Epithelial cell of proximal tubule (primary cell): ENCODE measurements around the gene RPS6KL1. TPM values are rescaled to one million over a fixed set of nuclear protein-coding genes. Genes with fewer than 3 reads are reported as not detected.

Experiments
- DNase-seq: peaks from one replicate; pipeline ENCODE4 v3.0.0-alpha.2; 2011; ENCODE audit warnings: low read depth
- H3K4me3 ChIP-seq: 2 replicates; pipeline ENCODE4 v1.5.1; 2011; ENCODE audit warnings: low read depth, mild to moderate bottlenecking, low read length
- total RNA-seq: library from RNA; depleted of rRNA; stranded (reverse); fragments of >200 nt; gene quantifications from 2 replicates; pipeline ENCODE4 v1.2.3, GENCODE V29; 2015
- TF ChIP-seq, protein P1 (sequence below): conservative IDR thresholded peaks from 2 replicates; pipeline ENCODE4 v1.5.1; 2012; ENCODE audit warnings: low read depth, mild to moderate bottlenecking, low read length

Gene RPS6KL1
- total RNA-seq, 1 donor from 2014 or later, result 18.7 TPM

DNA sequence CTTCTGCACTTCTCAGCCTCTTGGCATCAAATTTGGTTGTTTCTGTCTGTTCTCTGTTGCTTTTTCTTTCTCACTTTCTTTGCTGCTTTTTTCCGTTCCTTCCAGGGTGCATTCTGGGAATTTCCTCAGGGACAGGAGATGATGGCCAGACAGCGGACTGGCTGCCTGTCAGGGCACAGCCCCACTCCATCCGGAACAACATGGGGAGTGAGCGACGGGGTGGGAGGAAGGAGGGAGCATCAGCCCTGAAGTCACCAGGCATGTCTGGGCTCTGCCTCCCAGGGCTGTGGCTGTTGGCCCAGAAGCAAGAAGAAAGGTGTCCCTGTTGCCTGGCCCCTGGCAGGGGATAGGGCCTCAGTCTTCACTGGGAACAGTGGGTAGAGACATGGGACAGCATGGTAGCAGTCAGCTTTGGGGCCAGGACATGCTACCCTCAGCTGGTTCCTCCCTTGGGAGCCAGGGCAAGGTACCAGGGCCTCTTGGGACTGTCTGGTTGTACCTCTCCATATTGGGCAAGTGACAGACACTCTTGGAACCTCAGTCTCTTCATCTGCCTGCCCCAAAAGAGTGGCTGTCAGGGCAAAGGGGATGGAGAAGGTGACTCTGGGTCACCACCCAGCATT, 23.7 kb upstream of the RPS6KL1 start:
- DNase-seq, result no peak
- TF ChIP-seq, protein P1, sequence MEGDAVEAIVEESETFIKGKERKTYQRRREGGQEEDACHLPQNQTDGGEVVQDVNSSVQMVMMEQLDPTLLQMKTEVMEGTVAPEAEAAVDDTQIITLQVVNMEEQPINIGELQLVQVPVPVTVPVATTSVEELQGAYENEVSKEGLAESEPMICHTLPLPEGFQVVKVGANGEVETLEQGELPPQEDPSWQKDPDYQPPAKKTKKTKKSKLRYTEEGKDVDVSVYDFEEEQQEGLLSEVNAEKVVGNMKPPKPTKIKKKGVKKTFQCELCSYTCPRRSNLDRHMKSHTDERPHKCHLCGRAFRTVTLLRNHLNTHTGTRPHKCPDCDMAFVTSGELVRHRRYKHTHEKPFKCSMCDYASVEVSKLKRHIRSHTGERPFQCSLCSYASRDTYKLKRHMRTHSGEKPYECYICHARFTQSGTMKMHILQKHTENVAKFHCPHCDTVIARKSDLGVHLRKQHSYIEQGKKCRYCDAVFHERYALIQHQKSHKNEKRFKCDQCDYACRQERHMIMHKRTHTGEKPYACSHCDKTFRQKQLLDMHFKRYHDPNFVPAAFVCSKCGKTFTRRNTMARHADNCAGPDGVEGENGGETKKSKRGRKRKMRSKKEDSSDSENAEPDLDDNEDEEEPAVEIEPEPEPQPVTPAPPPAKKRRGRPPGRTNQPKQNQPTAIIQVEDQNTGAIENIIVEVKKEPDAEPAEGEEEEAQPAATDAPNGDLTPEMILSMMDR, result no peak
- H3K4me3 ChIP-seq, result no peak overlapping the region

DNA sequence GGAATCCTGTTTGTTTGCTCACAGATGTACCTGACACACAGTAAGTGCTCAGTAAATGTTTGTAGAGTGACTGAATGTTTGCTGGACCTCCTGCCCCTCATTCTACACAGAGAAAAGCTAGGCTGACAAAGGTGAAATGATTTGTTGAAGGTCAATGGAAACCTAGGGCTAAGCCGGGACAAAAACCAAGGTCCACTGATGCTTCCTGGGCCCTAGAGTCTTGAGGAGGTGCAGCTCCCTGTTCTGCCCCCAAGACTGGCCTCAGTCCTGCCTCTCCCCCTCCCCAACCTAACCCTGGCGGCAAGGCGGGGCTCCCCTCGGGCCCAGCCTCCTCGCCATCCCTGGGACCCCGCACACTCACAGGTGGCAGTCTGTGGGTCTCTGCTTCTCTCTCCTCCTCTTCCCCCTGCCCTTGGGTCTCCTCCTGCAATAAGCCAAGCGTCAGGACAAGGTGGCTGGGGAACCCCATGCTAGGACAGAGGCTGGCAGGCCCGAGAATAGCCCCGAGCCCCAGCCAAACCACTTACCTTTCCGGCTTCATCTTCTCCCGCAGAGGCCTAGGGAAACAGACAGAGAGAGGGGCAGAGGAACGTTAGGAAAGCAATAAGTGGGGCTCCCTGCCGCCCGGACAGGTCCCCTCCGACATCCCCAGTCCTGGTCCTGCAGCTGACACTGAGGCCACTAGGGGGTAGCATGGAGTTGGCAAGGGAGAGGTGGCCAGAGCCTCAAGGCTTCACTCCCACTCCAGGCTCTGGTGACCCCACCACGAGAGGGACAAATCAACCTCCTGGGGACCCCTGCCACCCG, 23.0 kb upstream of the RPS6KL1 start:
- DNase-seq, result no peak
- H3K4me3 ChIP-seq, result no peak overlapping the region
- TF ChIP-seq, protein P1, result peak; percentile 93

DNA sequence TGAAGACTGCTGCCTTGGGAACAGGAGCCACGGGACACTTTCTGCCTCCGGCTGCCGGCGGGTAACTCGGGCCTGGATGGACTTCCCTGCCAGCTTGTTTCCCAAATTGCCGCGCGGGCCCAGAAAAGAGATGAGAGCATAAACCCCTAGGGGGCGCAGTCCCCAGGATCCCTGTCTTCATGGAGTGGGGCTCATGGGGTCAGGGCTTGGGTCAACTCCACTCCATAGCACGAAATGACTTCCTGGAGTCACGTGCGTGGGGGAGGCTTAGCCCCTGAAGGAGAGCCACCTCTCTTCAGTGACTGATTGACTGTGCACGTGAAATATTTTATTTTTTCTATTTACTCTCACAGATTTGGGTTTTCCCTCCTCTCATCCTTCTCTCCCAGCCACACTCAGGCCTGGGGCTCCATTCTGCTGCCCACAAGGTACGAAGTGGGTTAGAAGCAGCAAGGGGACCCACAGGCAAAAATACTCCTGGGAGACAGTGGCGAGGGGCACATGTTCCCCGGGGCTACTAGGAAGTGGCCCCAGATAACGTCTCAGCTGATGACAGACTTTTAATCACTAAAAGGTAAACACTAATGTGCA, 22.3 kb upstream of the RPS6KL1 start:
- no peak overlapping the region for H3K4me3 ChIP-seq
- no peak for DNase-seq
- TF ChIP-seq, protein P1, result peak; percentile 71

DNA sequence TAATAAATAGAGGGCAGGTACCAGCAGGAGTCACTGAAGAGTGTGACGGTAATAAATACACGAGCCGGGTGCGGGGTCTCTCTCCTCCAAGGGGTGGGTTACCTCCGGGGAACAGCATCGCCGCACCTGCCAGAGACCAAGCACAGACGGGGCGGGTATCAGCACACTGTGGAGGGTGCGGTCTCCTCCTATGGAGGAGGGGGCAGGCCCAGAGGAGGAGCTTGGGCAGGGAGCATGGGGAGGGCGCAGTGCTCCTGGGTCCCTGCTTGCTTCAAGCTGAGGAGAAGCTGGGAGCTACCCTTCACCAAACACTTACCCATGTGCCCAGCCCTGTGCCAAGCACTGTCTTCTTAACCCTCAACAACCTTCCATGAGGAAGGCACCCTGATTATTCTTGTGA, 19.5 kb upstream of the RPS6KL1 start:
- TF ChIP-seq, protein P1, result no peak
- H3K4me3 ChIP-seq, result no peak overlapping the region

GRCh38 chr14:74942181-74942580, 19.1 kb upstream of the RPS6KL1 start:
- TF ChIP-seq, protein P1, result no peak
- DNase-seq, result no peak
- no peak overlapping the region for H3K4me3 ChIP-seq

More for the DNA sequence above, 19.5 kb upstream of the RPS6KL1 start:
- DNase-seq, result no peak

GRCh38 chr14:74941676-74942097, 18.6 kb upstream of the RPS6KL1 start:
- no peak overlapping the region for H3K4me3 ChIP-seq
- TF ChIP-seq, protein P1, result no peak
- DNase-seq, result no peak
